Measurements from ENCODE around the gene SNX13. TPM values are rescaled to one million over a fixed set of nuclear protein-coding genes. Genes with fewer than 3 reads are reported as not detected.

SNX13 gene
- total and polyA plus RNA-seq, 9 of the 15 experiments (the other 6 are each of a cell fraction or from before 2014, with no cell fraction given), result 5.6 to 33.2 (median 25.4) TPM

DNA sequence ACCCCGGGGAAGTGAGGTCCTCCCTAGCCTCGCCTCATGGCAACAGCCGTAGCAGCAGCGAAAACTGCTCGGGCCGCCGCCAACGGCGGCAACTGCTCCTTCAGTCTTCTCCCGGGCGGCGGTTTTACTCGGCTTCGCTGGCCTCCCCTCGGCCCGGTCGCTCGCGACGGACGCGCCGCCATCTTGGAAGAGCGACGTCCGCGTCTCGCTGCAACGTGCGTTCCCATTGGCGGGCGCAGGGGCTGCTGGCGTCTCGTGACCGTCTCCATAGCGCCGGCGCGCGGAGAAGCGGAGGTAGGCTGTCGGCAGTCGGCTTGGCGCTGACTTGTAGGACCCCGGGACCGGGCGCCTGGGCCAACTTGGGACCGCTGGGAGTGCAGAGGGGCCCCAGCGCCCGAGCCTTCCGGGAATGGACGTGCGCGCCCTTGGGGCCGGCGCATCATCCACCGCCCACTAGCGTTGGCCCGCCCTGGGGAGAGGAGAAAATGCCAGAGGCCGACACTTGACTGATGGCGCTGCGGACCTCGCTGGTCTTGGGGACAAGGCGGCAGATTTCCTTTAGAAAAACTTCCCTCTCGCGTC lies at the start of gene SNX13 (continued):
- TF ChIP-seq FOSL1 (tag; conservative IDR thresholded peaks at IDR 0.05) (no peak), CC2D1A (IDR thresholded peaks at IDR 0.05) (no peak), FOS (IDR thresholded peaks at IDR 0.05; ENCODE audit: extremely low read depth, insufficient read length) (peak; percentile 2), KAT7 (CRISPR knock-in tag; IDR thresholded peaks at IDR 0.05; ENCODE audit: borderline replicate concordance) (no peak), JUN (IDR thresholded peaks at IDR 0.05; ENCODE audit: borderline replicate concordance, low read depth, low read length) (peak; percentile 5; the same call in 1 of the 2 replicates), JUN (CRISPR knock-in tag; IDR thresholded peaks at IDR 0.05; ENCODE audit: borderline replicate concordance) (no peak), CBFA2T2 (conservative IDR thresholded peaks at IDR 0.05) (peak; percentile 41; the same call in 1 of the 2 replicates), PHF8 (IDR thresholded peaks at IDR 0.05; ENCODE audit: borderline replicate concordance, low read length) (peak; percentile 95; the same call in 1 of the 2 replicates), STAT5A (IDR thresholded peaks at IDR 0.05; ENCODE audit: borderline replicate concordance, low read length) (no peak), HDGF (IDR thresholded peaks at IDR 0.05) (no peak), FOXA3 (CRISPR knock-in tag; conservative IDR thresholded peaks at IDR 0.05 in 1 of 2, IDR thresholded peaks at IDR 0.05 in 1 of 2) (no peak), ZNF282 (CRISPR knock-in tag; IDR thresholded peaks at IDR 0.05) (no peak), ZNF644 (tag; IDR thresholded peaks at IDR 0.05; ENCODE audit: low read depth) (no peak; the same call in 1 of the 2 replicates), RFX7 (CRISPR knock-in tag; IDR thresholded peaks at IDR 0.05) (no peak), KDM4B (IDR thresholded peaks at IDR 0.05; ENCODE audit: borderline replicate concordance in 2 of 2, low read depth in 1 of 2) (no peak), PHF20 (IDR thresholded peaks at IDR 0.05; ENCODE audit: partially characterized antibody) (peak; percentile 74), KDM2B (CRISPR knock-in tag; IDR thresholded peaks at IDR 0.05) (no peak), PHB (CRISPR knock-in tag; IDR thresholded peaks at IDR 0.05) (no peak), TGIF2 (CRISPR knock-in tag; IDR thresholded peaks at IDR 0.05) (no peak), MTA1 (IDR thresholded peaks at IDR 0.05; ENCODE audit: borderline replicate concordance) (no peak)
- TF ChIP-seq, protein P1, sequence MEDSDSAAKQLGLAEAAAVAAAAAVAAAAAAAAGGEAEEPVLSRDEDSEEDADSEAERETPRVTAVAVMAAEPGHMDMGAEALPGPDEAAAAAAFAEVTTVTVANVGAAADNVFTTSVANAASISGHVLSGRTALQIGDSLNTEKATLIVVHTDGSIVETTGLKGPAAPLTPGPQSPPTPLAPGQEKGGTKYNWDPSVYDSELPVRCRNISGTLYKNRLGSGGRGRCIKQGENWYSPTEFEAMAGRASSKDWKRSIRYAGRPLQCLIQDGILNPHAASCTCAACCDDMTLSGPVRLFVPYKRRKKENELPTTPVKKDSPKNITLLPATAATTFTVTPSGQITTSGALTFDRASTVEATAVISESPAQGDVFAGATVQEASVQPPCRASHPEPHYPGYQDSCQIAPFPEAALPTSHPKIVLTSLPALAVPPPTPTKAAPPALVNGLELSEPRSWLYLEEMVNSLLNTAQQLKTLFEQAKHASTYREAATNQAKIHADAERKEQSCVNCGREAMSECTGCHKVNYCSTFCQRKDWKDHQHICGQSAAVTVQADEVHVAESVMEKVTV (CRISPR knock-in tag; IDR thresholded peaks at IDR 0.05), result no peak
- TF ChIP-seq, protein P2, sequence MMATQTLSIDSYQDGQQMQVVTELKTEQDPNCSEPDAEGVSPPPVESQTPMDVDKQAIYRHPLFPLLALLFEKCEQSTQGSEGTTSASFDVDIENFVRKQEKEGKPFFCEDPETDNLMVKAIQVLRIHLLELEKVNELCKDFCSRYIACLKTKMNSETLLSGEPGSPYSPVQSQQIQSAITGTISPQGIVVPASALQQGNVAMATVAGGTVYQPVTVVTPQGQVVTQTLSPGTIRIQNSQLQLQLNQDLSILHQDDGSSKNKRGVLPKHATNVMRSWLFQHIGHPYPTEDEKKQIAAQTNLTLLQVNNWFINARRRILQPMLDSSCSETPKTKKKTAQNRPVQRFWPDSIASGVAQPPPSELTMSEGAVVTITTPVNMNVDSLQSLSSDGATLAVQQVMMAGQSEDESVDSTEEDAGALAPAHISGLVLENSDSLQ (IDR thresholded peaks at IDR 0.05), result peak; percentile 80
- TF ChIP-seq, protein P3, sequence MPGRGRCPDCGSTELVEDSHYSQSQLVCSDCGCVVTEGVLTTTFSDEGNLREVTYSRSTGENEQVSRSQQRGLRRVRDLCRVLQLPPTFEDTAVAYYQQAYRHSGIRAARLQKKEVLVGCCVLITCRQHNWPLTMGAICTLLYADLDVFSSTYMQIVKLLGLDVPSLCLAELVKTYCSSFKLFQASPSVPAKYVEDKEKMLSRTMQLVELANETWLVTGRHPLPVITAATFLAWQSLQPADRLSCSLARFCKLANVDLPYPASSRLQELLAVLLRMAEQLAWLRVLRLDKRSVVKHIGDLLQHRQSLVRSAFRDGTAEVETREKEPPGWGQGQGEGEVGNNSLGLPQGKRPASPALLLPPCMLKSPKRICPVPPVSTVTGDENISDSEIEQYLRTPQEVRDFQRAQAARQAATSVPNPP (IDR thresholded peaks at IDR 0.05; ENCODE audit: borderline replicate concordance, insufficient read depth, insufficient read length), result no peak
- TF ChIP-seq, protein P4, sequence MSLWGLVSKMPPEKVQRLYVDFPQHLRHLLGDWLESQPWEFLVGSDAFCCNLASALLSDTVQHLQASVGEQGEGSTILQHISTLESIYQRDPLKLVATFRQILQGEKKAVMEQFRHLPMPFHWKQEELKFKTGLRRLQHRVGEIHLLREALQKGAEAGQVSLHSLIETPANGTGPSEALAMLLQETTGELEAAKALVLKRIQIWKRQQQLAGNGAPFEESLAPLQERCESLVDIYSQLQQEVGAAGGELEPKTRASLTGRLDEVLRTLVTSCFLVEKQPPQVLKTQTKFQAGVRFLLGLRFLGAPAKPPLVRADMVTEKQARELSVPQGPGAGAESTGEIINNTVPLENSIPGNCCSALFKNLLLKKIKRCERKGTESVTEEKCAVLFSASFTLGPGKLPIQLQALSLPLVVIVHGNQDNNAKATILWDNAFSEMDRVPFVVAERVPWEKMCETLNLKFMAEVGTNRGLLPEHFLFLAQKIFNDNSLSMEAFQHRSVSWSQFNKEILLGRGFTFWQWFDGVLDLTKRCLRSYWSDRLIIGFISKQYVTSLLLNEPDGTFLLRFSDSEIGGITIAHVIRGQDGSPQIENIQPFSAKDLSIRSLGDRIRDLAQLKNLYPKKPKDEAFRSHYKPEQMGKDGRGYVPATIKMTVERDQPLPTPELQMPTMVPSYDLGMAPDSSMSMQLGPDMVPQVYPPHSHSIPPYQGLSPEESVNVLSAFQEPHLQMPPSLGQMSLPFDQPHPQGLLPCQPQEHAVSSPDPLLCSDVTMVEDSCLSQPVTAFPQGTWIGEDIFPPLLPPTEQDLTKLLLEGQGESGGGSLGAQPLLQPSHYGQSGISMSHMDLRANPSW (CRISPR knock-in tag; IDR thresholded peaks at IDR 0.05), result no peak

Measured in K562 (cell line).